SK-N-MC (cell line): ENCODE results near the gene PLD1.

Experiments
- EZH2 ChIP-seq: fragments of 200-600 bp; sonication (generic); IDR thresholded peaks from one replicate; pipeline ENCODE4 v1.6.1; 2017; ENCODE audit warnings: antibody characterized with exemption
- FOXP2 ChIP-seq: optimal IDR thresholded peaks from 2 replicates; pipeline ENCODE3; 2011; ENCODE audit warnings: mild to moderate bottlenecking, moderate library complexity; ENCODE audit not compliant: insufficient read depth; ENCODE audit errors: extremely low read length, control extremely low read depth
- POLR2AphosphoS5 ChIP-seq: IDR thresholded peaks from 2 replicates; pipeline ENCODE4 v1.6.1; 2012; ENCODE audit warnings: mild to moderate bottlenecking, low read depth, low read length, borderline replicate concordance

DNA sequence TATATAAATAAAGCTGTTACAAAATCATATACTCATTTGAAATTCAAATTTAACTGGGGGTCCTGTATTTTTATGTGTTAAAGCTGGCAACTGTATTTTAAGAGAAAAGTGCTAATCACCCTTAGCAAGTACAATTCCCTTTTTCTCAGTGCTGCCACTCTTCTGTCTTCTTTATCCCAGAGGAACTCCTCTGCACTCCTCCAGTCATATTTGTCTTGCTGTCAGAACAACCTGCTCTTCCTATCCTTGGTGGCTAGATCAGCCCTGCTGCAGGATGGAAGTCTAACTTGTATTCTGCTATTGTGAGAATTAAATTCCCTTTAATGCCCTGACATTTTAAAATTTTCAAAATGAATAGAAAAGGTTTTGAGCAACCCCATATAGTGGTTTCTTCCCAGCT is 226.2 kb downstream of the PLD1 start:
- no peak for TF ChIP-seq POLR2AphosphoS5
- TF ChIP-seq EZH2, result no peak
- no peak for TF ChIP-seq FOXP2
